Stimulated activated naive CD8-positive, alpha-beta T cell treated with anti-CD3 and anti-CD28 coated beads, Interleukin-15, amount 100 ng/mL, for 72 hours (primary cell): ENCODE measurements around the gene PACS1.

Experiments
- ATAC-seq: fragments of 150-1000 bp; cut with Tn5 transposase; 2 replicates; pipeline ENCODE4 v1.10.0; 2021; ENCODE audit warnings: mild to moderate bottlenecking, moderate library complexity
- DNase-seq, 2 donors: peaks; one replicate each; pipeline ENCODE4 v3.0.0; 2021 to 2022
- H3K27ac Mint-ChIP-seq, 2 donors: one replicate each; pipeline ENCODE4 v1.8.0; 2022; ENCODE audit warnings: mild to moderate bottlenecking in 2 of 2, mixed read lengths in 2 of 2, moderate library complexity in 2 of 2
- H3K27me3 Mint-ChIP-seq: one replicate; pipeline ENCODE4 v1.8.0; 2022; ENCODE audit warnings: mixed read lengths
- H3K4me1 Mint-ChIP-seq: one replicate; pipeline ENCODE4 v1.8.0; 2022; ENCODE audit warnings: mild to moderate bottlenecking, mixed read lengths
- H3K4me3 Mint-ChIP-seq, 2 donors: one replicate each; pipeline ENCODE4 v1.8.0; 2022; ENCODE audit warnings: mild to moderate bottlenecking in 2 of 2, mixed read lengths in 2 of 2, moderate library complexity in 1 of 2
- H3K9me3 Mint-ChIP-seq, 2 donors: one replicate each; pipeline ENCODE4 v1.8.0; 2022; ENCODE audit warnings: mixed read lengths in 2 of 2

Gene PACS1

DNA sequence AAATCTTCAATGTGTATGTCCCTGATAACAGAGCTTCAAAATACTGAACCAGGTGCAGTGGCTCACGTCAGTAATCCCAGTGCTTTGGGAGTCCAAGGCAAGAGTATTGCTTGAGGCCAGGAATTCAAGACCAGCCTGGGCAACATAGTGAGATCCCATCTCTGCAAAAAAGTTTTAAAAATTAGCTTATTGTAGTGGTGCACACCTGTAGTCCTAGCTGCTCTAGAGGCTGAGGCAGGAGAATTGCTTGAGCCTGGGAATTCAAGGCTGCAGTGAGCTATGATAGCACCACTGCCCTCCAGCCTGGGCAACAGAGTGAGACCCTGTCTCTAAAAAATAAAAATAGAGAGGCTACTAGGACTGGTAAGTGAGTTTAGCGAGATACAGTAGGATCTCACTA is 84.0 kb downstream of the PACS1 start:
- Mint-ChIP-seq H3K9me3 (no peaks in the 10 kb centered on the region), H3K4me1 (peaks cover 60% of the 10 kb centered on the region), H3K27me3 (no peaks in the 10 kb centered on the region)

DNA sequence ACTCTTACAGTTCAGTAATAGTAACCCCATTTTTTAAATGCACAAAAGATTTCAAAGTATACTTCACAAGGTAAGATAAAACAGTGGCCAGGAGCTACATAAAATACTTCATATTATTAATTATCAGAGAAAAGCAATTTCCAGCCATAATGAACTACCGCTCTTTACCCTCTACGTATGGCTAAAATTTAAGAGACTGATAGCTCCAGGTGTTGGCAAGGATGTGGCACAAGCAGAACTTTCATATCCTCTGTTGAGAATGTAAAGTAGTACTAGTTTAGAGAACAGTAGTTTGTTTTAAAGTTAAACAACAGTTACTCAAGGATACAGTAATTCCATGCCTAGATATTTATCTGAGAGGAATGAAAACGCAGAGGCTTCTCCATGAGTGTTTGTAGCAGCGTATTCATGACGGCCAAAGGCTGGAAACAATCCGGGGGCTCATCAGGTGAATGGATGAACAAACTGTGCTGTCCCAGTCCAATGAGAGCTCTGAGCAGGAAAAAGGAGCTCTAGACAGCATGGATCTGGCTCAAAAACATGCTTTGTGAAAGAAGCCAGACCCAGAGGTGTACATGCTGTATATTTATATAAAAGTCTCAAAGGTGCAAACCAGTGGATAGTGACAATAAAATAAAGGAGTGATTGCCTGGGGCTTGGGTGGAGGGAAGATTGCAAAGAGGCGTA is 85.5 kb downstream of the PACS1 start:
- no peak for DNase-seq
- Mint-ChIP-seq H3K4me3 (no peak overlapping the region), H3K27ac (peak overlapping the region in 1 of 2 donors; percentile 23), H3K4me1 (peaks cover 57% of the 10 kb centered on the region), H3K9me3 (no peaks in the 10 kb centered on the region), H3K27me3 (no peaks in the 10 kb centered on the region)
- ATAC-seq = no peak

More for the DNA sequence above, 84.0 kb downstream of the PACS1 start:
- Mint-ChIP-seq H3K27ac (no peak overlapping the region), H3K4me3 (no peak overlapping the region)
- no peak for ATAC-seq
- no peak for DNase-seq

DNA sequence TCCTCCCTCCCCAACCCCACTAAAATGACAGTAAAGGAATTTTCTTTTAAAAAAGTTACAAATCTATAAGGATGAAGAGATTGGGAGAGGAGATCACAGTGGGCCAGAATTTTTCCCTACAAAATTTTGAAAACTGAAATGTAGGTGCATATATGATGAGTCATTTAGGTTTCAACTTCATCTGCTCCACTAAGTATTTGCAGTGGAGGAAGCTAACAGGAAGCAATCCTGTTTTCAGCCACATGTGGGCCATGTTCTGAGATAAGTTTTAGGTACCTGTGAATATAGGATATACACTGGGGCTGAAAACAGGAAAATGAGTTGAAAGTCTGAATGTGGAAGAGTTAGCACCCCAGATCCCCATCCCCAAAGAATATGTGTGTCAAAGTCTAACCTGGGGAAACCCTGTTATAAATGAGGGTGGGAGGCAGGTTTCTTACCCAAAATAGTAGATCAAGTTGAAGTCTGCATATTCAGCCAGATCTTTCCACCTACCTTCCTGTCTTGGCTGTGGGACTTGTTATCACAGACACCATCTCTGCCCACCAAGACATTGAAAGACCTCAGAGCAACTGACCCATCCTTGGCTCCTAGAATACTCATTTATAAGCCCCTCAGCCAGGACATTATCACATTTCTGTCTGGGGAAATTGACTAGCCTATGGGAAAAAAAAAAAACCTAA is 87.3 kb downstream of the PACS1 start:
- H3K27ac Mint-ChIP-seq = no peak overlapping the region
- H3K27me3 Mint-ChIP-seq = no peaks in the 10 kb centered on the region
- no peaks in the 10 kb centered on the region for H3K9me3 Mint-ChIP-seq
- DNase-seq = no peak
- peak; percentile 60 for ATAC-seq
- H3K4me3 Mint-ChIP-seq = no peak overlapping the region
- H3K4me1 Mint-ChIP-seq = peaks cover 54% of the 10 kb centered on the region

DNA sequence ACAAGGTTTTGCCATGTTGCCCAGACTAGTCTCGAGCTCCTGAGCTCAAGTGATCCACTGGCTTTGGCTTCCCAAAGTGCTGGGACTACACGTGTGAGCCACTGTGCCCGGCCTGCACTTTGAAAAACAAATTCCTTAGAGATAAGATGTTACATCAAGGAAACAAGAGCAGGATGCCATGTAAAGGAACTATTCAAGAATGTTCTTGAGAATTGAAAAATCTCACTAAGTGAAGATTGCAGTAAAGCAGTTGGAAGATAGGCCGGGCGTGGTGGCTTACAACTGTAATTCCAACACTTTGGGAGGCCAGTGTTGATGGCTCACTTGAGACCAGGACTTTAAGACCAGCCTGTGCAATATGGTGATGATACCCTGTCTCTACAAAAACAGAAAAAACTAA is 88.1 kb downstream of the PACS1 start:
- DNase-seq = no peak
- no peak for ATAC-seq
- Mint-ChIP-seq H3K27ac (peak overlapping the region in 1 of 2 donors; percentile 94), H3K27me3 (no peaks in the 10 kb centered on the region), H3K9me3 (no peaks in the 10 kb centered on the region), H3K4me3 (no peak overlapping the region), H3K4me1 (peaks cover 63% of the 10 kb centered on the region)

DNA sequence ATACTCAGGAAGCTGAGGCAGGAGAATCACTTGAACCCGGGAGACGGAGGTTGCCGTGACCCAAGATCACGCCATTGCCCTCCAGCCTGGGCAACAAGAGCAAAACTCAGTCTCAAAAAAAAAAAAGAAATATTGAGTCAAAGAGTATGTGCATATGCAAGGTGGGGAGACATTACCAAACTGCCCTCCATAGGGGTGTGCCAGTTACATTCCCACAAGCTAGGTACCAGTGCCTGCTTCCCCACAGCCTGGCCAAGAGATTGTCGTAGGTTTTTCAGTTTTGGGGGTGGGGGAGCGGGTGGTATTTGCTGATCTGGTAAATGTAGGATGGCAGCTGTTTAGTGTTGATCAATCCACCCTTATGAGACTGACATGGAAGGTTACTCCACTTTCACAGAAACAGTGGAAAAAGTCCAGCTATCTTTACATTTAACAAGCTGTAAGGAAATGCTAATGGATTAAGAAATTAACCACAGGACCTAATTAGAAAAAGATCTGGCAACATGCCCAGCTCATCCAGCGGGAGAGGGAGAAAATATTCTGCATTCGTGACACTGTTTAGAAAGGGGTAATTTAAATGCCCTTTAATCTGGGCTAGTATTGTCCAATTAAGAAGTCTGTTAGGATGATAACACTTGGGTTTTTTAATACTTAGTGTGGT is 89.4 kb downstream of the PACS1 start:
- no peak overlapping the region for H3K4me3 Mint-ChIP-seq

DNA sequence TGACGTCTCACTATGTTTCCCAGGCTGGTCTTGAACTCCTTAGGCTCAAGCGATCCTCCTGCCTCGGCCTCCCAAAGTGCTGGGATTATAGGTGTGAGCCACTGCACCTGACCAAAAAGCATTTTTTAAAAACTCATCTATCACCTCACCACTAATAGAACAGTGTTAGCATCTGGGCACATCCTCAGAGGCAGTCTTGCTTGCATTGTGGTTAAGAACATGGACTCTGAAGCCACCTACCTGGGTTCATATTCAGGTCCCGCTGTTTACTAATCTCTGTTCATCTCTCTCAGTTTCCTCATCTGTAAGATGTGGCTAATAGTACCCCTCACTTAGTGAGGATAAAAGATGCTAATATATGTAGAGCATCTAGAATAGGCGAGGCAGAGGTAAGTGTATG is 90.6 kb downstream of the PACS1 start:
- Mint-ChIP-seq H3K27me3 (no peaks in the 10 kb centered on the region), H3K4me1 (peaks cover 77% of the 10 kb centered on the region), H3K9me3 (no peaks in the 10 kb centered on the region), H3K27ac (no peak overlapping the region), H3K4me3 (no peak overlapping the region)
- DNase-seq = no peak
- ATAC-seq = no peak

More for the DNA sequence above, 89.4 kb downstream of the PACS1 start:
- Mint-ChIP-seq H3K4me1 (peaks cover 72% of the 10 kb centered on the region), H3K9me3 (no peaks in the 10 kb centered on the region), H3K27me3 (no peaks in the 10 kb centered on the region), H3K27ac (no peak overlapping the region)
- DNase-seq (no peak), ATAC-seq (no peak)

DNA sequence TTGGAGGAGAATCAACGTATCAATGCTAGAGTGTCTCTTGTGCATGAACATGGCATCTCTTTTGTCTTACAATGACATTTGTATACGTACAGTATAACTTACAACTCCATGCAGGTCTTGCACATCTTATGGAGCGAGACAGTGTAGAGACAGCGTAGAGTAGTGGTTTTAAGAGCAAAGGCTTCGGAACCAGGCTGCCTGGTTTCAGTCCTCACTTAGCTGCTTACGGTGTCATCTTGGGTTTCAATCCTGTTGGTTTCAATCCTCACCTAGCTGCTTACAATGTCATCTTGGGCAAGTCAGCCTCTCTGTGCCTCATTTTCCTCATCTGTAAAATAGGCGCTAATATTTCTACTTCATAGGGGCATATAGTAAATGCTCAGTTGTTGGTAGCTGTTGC is 98.2 kb downstream of the PACS1 start:
- H3K27me3 Mint-ChIP-seq = no peaks in the 10 kb centered on the region
- H3K27ac Mint-ChIP-seq = no peak overlapping the region
- H3K9me3 Mint-ChIP-seq = no peaks in the 10 kb centered on the region
- peaks cover 58% of the 10 kb centered on the region for H3K4me1 Mint-ChIP-seq
- DNase-seq (no peak), ATAC-seq (no peak)
- no peak overlapping the region for H3K4me3 Mint-ChIP-seq

DNA sequence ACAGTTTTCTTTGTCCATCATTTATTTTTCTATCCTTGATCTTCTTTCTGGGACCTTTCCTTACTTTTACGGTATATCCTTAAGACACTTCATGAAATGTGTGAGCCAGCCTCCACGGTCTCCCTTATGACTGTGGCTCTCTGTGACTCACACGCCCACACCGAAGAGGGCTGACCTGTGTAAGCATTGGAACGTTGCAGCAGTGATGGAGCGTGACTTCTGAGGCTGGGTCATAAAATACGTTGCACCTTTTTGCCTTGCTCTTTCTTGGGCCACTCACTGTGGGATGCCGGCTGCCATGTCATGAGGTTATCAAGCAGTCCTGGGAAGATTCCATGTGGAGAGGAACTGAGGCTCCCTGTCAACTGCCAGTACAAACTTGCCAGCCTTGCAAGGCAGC is 102.1 kb downstream of the PACS1 start:
- no peak overlapping the region for H3K4me3 Mint-ChIP-seq
- no peak for ATAC-seq
- H3K27ac Mint-ChIP-seq = no peak overlapping the region
- H3K27me3 Mint-ChIP-seq = no peaks in the 10 kb centered on the region
- no peak for DNase-seq
- peaks cover 48% of the 10 kb centered on the region for H3K4me1 Mint-ChIP-seq
- H3K9me3 Mint-ChIP-seq = no peaks in the 10 kb centered on the region

DNA sequence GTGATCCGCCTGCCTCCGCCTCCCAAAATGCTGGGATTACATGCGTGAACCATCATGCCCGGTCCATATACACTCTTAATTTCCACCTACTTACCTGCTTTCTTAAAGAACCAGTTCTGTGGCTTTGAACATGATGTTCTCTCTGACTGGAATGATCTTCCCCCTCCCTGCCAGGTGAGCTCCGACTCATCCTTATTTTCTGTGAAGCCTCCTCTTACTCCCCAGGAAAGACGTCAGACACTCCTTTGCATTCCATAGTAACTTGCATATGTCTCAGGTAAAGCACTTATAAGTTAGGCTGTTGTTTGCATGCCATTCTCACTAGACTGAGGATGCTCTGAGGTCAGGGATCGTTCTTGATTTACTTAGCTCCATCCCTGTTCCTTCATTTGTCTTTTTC is 106.6 kb downstream of the PACS1 start:
- ATAC-seq = no peak
- H3K27ac Mint-ChIP-seq = peak overlapping the region in 1 of 2 donors; percentile 9

DNA sequence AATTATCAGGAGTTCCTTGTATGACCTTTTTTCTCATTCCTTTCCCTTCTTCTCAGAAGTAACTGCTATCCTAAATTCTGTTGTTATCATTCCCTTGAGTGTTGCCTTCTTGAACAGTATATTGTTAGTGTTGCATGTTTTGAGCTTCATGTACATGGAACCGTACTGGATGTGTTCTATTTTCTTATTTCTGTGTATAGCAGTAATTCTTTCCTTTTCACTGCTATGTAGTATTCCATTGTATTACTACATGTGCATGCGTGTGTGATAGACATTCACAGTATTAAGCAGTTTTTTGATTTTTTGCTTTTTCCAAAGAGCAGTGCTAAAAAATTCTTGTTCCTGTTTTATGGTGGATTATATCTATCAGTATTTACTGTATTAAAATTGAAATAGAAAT is 108.1 kb downstream of the PACS1 start:
- Mint-ChIP-seq H3K4me3 (no peak overlapping the region), H3K4me1 (peaks cover 40% of the 10 kb centered on the region), H3K27ac (peak overlapping the region in 1 of 2 donors; percentile 12), H3K9me3 (no peaks in the 10 kb centered on the region), H3K27me3 (no peaks in the 10 kb centered on the region)
- ATAC-seq = no peak
- no peak for DNase-seq

More for the DNA sequence above, 106.6 kb downstream of the PACS1 start:
- Mint-ChIP-seq H3K9me3 (no peaks in the 10 kb centered on the region), H3K4me1 (peaks cover 47% of the 10 kb centered on the region), H3K4me3 (no peak overlapping the region), H3K27me3 (no peaks in the 10 kb centered on the region)
- DNase-seq = no peak

DNA sequence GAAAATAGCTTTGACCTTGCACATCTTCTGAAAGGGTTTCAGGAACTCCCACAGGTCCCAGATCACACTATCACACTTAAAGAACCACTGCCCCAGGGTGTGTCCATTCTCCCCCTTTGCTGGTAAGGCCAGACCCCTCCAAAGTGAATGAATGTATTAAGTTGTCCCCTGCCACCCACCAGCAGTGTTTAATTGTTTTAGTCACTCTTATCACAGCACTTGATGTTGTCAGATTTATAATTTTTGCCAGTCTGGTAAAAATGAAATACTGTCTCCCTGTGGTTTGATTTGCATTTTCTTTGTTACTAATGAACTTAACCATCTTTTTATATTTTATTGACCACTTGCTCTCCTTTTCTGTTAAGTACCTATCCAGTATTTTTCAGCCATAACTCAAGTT is 108.8 kb downstream of the PACS1 start:
- Mint-ChIP-seq H3K9me3 (no peaks in the 10 kb centered on the region), H3K4me3 (no peak overlapping the region), H3K27ac (peak overlapping the region in 1 of 2 donors; percentile 61), H3K4me1 (peaks cover 46% of the 10 kb centered on the region), H3K27me3 (no peaks in the 10 kb centered on the region)
- ATAC-seq (no peak), DNase-seq (no peak)

DNA sequence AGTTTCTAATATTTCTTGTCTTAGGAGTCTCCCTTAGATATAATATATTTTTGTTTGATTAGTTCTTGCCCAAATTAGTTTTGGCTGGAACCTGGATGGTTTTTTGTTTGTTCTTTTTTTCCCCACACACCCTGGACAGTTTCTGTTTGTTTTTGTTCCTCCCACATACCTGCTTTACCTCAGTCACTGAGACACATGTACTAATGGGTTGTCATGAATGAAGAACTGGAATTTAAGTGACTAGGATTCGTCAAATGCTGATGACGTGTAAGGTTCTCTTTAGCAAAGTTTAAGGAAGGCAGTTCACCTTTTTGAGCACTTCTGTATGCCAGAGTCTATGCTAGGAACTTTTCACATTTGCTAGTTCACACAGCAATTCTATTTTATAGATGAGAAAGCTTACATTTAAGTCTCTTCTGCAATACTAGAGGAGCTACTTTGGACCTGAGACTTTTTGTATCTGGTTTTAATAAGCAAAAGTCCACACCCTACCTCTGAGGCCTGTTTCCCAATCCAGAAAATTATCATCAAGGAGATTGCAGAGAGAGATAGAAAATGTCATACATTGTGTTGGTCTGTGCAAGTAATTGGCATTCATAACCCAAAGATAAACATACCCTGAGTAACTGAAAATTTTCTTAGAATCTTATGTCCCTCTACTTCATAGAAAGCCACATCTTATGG is 111.7 kb downstream of the PACS1 start:
- Mint-ChIP-seq H3K9me3 (no peaks in the 10 kb centered on the region), H3K4me3 (no peak overlapping the region), H3K4me1 (peaks cover 47% of the 10 kb centered on the region), H3K27ac (no peak overlapping the region), H3K27me3 (no peaks in the 10 kb centered on the region)
- DNase-seq (no peak), ATAC-seq (no peak)

DNA sequence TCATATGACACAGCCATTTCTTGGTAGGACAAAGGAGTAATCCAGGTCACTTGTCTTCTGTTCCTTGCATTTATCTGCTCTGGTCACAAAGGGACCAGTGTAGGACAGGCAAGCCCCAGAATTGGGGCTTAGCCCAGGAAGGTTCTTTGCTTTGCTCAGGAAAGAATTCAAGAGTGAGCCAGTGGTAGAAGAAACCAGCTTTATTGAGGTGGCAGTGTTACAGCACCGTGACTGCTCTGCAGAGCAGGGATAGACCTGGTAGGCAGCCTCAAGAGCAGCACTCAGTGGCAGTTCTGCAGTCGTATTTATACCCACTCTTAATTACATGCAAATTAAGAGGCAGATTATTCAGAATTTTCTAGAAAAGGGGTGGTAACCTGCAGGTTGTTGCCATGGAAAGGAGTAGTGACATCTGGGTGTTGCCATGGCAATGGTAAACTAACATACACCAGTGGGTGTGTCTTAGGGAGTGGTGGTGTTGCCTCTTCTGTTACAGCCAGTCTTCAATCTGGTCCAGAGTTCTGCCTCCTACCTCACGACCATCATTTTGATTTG is 113.5 kb downstream of the PACS1 start:
- DNase-seq (no peak), ATAC-seq (no peak)
- Mint-ChIP-seq H3K27me3 (no peaks in the 10 kb centered on the region), H3K4me1 (peaks cover 60% of the 10 kb centered on the region), H3K27ac (no peak overlapping the region), H3K4me3 (no peak overlapping the region), H3K9me3 (peaks cover 0 to 6% of the 10 kb centered on the region in 2 donors)

DNA sequence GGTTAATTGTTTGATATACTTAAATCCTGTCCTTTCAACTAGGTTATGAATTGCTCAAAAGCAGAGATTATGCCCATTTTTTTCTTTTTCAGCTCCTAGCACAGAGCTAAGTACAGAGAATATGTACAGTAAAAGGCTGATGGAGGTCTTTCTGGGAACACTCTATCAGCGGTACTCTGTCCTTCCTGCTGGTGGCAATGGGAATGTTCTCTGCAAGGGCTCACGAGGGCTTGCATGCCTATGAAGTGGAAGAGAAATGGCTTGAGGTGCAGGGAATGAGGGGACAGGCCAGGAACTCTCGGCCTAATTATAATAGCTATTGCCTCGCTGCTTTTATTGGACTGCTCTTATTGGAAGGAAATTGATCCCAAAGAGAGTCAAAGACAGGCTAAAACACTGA is 114.7 kb downstream of the PACS1 start:
- Mint-ChIP-seq H3K27ac (no peak overlapping the region), H3K4me1 (peaks cover 50% of the 10 kb centered on the region), H3K9me3 (peaks cover 0 to 6% of the 10 kb centered on the region in 2 donors), H3K4me3 (no peak overlapping the region), H3K27me3 (no peaks in the 10 kb centered on the region)
- ATAC-seq (no peak), DNase-seq (no peak)

DNA sequence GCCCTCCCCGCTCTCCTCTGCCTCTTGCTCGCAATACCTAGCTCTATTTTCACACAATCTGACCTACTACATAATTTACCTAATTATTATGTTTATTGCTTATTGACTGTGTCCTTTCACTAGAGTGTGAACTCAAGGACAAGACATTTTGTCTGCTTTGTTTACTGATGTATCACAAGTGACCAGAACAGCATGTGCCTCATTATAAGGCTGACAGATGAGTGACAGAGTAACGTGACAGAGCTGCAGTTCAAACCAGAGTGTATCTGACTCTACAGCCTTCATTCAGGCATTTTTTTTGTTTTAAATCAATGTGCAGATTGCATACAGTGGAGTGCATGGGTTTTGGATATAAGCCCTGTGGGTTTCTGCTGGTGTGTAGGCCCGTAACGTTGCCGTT is 116.4 kb downstream of the PACS1 start:
- no peaks in the 10 kb centered on the region for H3K27me3 Mint-ChIP-seq
- ATAC-seq = no peak

More for the DNA sequence above, 116.4 kb downstream of the PACS1 start:
- Mint-ChIP-seq H3K4me3 (no peak overlapping the region), H3K9me3 (peaks cover 0 to 6% of the 10 kb centered on the region in 2 donors), H3K27ac (no peak overlapping the region), H3K4me1 (peaks cover 47% of the 10 kb centered on the region)
- no peak for DNase-seq
